COLO668 (cell line): ENCODE measurements around the gene C14orf132.

ENCODE experiments used
- DNase-seq: peaks from one replicate; lab custom pipeline; 2025; ENCODE audit not compliant: unreplicated experiment; lab: John Stamatoyannopoulos, UW

The C14orf132 gene

GRCh38 chr14:96038920-96039632, at the start of gene C14orf132:
C14orf132 (plus strand) TSS chr14:96039362; CDS start chr14:96039501, 139 bp downstream.
- peak; percentile 78 for DNase-seq

GRCh38 chr14:95993768-95994592, 45.2 kb upstream of the C14orf132 start:
- DNase-seq = peak; percentile 52

GRCh38 chr14:95994593-95994928, 44.6 kb upstream of the C14orf132 start:
- DNase-seq = no peak

GRCh38 chr14:95998656-95999055, 40.5 kb upstream of the C14orf132 start:
- DNase-seq = no peak

GRCh38 chr14:96001866-96002497, 37.2 kb upstream of the C14orf132 start:
- no peak for DNase-seq

GRCh38 chr14:96002498-96002884, 36.7 kb upstream of the C14orf132 start:
- DNase-seq = no peak

- DNase-seq = no peak
Measured at GRCh38 chr14:96011131-96011530, 28.0 kb upstream of the C14orf132 start.

- DNase-seq = no peak
Measured at GRCh38 chr14:96011607-96012006, 27.6 kb upstream of the C14orf132 start.

- DNase-seq = peak; percentile 19
Measured at GRCh38 chr14:96012757-96013156, 26.4 kb upstream of the C14orf132 start.

- DNase-seq = no peak
Measured at GRCh38 chr14:96014176-96014575, 25.0 kb upstream of the C14orf132 start.

GRCh38 chr14:96016501-96017160, 22.5 kb upstream of the C14orf132 start:
- DNase-seq = peak; percentile 73

- DNase-seq = no peak
Measured at GRCh38 chr14:96017882-96018281, 21.3 kb upstream of the C14orf132 start.

- DNase-seq = no peak
Measured at GRCh38 chr14:96027431-96028355, 11.5 kb upstream of the C14orf132 start.

GRCh38 chr14:96029089-96029645, 10.0 kb upstream of the C14orf132 start:
- no peak for DNase-seq

- DNase-seq = no peak
Measured at GRCh38 chr14:96030108-96030760, 8.9 kb upstream of the C14orf132 start.

GRCh38 chr14:96031691-96032090, 7.5 kb upstream of the C14orf132 start:
- DNase-seq = no peak

- DNase-seq = no peak
Measured at GRCh38 chr14:96035456-96035855, 3.7 kb upstream of the C14orf132 start.

- DNase-seq = peak; percentile 57
Measured at GRCh38 chr14:96037891-96038557, 1.1 kb upstream of the C14orf132 start.

GRCh38 chr14:96038558-96038919, 623 bp upstream of the C14orf132 start:
- peak; percentile 46 for DNase-seq
